CD4-positive, alpha-beta memory T cell (primary cell): ENCODE data around the gene CERS6. TPM values are rescaled to one million over a fixed set of nuclear protein-coding genes. Genes with fewer than 3 reads are reported as not detected.

Source experiments
- CTCF ChIA-PET: fragments of 350-600 bp; sonication (Branson Sonifier 250); formaldehyde crosslinking; loops from one replicate; lab custom pipeline; 2021; ENCODE audit warnings: inconsistent platforms; ENCODE audit not compliant: partially characterized antibody; lab: Charles Lee
- POLR2A ChIA-PET: fragments of 350-600 bp; sonication (Branson Sonifier 250); formaldehyde crosslinking; loops from one replicate; lab custom pipeline; 2021; ENCODE audit not compliant: partially characterized antibody; lab: Charles Lee
- DNase-seq, 5 donors: peaks; one replicate each; pipeline versions ENCODE4 v3.0.0 to v3.0.0-alpha.2; 2020 to 2022; ENCODE audit warnings: mixed read lengths in 1 of 5
- H3K27ac ChIP-seq: one replicate; pipeline ENCODE4 v1.7.0; 2013; ENCODE audit warnings: low read depth, low read length
- H3K27me3 ChIP-seq: 2 replicates; pipeline ENCODE4 v1.7.0; 2013; ENCODE audit warnings: mild to moderate bottlenecking, low read length, moderate library complexity; ENCODE audit not compliant: insufficient read depth
- H3K36me3 ChIP-seq: 2 replicates; pipeline ENCODE4 v1.7.0; 2013; ENCODE audit warnings: mild to moderate bottlenecking, low read length, moderate library complexity; ENCODE audit not compliant: insufficient read depth
- H3K4me1 ChIP-seq: 2 replicates; pipeline ENCODE4 v1.7.0; 2013; ENCODE audit warnings: mild to moderate bottlenecking, low read length, moderate library complexity; ENCODE audit not compliant: insufficient read depth
- H3K4me3 ChIP-seq, 2 donors: one replicate each; pipeline ENCODE4 v1.7.0; 2013; ENCODE audit warnings: low read length in 2 of 2, mild to moderate bottlenecking in 1 of 2
- H3K9me3 ChIP-seq, 2 donors: one replicate each; pipeline ENCODE4 v1.7.0; 2013; ENCODE audit warnings: low read length in 2 of 2, control low read depth in 1 of 2; ENCODE audit not compliant: control insufficient read depth in 1 of 2
- H3K27ac Mint-ChIP-seq, 7 donors: one replicate each; pipeline ENCODE4 v1.8.0; 2020 to 2021; ENCODE audit warnings: mixed read lengths in 7 of 7, mild to moderate bottlenecking in 6 of 7, inconsistent platforms in 3 of 7, moderate library complexity in 3 of 7
- H3K27me3 Mint-ChIP-seq, 2 donors: one replicate each; pipeline ENCODE4 v1.8.0; 2020 to 2021; ENCODE audit warnings: mixed read lengths in 2 of 2
- H3K36me3 Mint-ChIP-seq, 2 donors: one replicate each; pipeline ENCODE4 v1.8.0; 2020 to 2021; ENCODE audit warnings: mixed read lengths in 2 of 2, inconsistent platforms in 1 of 2, mild to moderate bottlenecking in 1 of 2
- H3K4me1 Mint-ChIP-seq, 4 donors: one replicate each; pipeline ENCODE4 v1.8.0; 2020 to 2021; ENCODE audit warnings: mixed read lengths in 4 of 4, mild to moderate bottlenecking in 1 of 4
- H3K4me3 Mint-ChIP-seq, 8 donors: one replicate each; pipeline ENCODE4 v1.8.0; 2020 to 2021; ENCODE audit warnings: mixed read lengths in 8 of 8, mild to moderate bottlenecking in 7 of 8, moderate library complexity in 6 of 8, inconsistent platforms in 3 of 8
- H3K9me3 Mint-ChIP-seq, 8 donors: one replicate each; pipeline ENCODE4 v1.8.0; 2020 to 2021; ENCODE audit warnings: mixed read lengths in 8 of 8, mild to moderate bottlenecking in 5 of 8, inconsistent platforms in 3 of 8, moderate library complexity in 1 of 8
- intact Hi-C: fragments of 100-400 bp; cut with micrococcal nuclease; formaldehyde crosslinking; loops from one replicate; pipeline ENCODE4 v1.15.1; 2023
- polyA plus RNA-seq, 2 donors: library from polyadenylated mRNA; unstranded; fragments of 300-500 nt; fragmentation: Illumina TruSeq; gene quantifications; one replicate each; pipeline ENCODE4 v1.2.3, GENCODE V29; 2021
- total RNA-seq, 2 experiments: library from RNA; stranded (reverse); gene quantifications; one replicate each; pipeline ENCODE4 v1.2.3, GENCODE V29; 2021

Gene CERS6
- total and polyA plus RNA-seq, 4 experiments from 2014 or later = 5.1 to 11.3 (median 7.6) TPM

DNA sequence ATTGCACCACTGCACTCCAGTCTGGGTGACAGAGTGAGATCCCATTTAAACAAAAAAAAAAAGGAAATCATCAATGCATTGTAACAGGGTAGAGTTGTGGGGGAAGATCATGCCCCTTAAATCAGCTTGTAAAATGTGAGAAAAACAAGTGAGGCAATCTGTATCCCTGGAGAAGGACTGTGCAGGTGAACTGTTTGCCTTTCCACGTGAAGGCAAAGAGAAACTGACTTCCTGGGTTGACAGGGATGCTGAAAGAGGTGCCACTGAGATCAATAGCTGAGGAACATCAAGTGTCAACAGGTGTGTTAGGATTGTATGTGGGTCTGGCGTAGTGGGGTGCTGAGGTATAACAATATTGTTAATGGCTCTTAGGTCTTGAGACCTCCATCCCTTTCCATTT, 48.3 kb downstream of the CERS6 start:
- intact Hi-C loops = no loop called here
- H3K9me3 Mint-ChIP-seq = peaks cover 0 to 8% (median 4%) of the 10 kb centered on the region in 8 donors
- POLR2A ChIA-PET = no interaction called here
- no peaks in the 10 kb centered on the region for H3K4me1 ChIP-seq
- H3K4me3 Mint-ChIP-seq = no peak overlapping the region
- CTCF ChIA-PET = interaction anchor here (1.0 kb wide), 1 partner anchor 47 kb away, joined by 3 read pairs; no protein-coding TSS in a partner anchor
- H3K4me1 Mint-ChIP-seq = peaks cover 5 to 27% (median 11%) of the 10 kb centered on the region in 4 donors
- no peak overlapping the region for H3K27ac Mint-ChIP-seq
- H3K9me3 ChIP-seq = no peaks in the 10 kb centered on the region
- DNase-seq = no peak
- H3K4me3 ChIP-seq = no peak overlapping the region
- H3K27me3 Mint-ChIP-seq = no peaks in the 10 kb centered on the region
- no peaks in the 10 kb centered on the region for H3K36me3 Mint-ChIP-seq
- no peaks in the 10 kb centered on the region for H3K36me3 ChIP-seq
- no peaks in the 10 kb centered on the region for H3K27me3 ChIP-seq
- no peak overlapping the region for H3K27ac ChIP-seq

DNA sequence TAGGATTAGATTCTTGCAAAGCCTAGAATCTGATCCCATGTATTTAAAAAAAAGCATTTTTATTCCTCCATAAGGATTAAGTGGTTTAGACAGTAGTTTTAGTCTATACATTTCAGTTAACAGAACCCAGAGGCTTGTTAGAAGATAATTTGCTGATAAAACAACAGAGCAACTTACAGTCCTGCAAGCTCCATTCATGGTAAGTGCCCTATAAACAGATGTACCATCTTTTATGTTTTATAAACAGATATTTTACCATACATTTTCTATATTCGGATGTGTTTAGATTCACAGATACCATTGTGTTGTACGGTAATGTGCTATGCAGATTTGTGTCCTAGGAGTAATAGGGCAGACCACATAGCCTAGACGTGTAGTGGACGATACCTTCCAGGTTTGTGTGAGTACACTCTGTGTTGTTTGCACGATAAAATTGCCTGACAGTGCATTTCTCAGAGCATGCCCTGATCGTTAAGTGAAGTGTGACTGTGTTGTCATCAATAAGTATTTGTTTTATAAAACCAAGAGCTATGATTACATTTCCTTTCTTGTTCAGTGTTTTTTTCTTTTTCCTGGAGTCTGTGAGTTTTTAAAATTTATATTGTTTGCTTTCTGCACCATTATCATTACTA, 54.2 kb downstream of the CERS6 start:
- Histone ChIP-seq H3K4me1 (no peaks in the 10 kb centered on the region), H3K27ac (no peak overlapping the region), H3K9me3 (no peaks in the 10 kb centered on the region), H3K4me3 (no peak overlapping the region), H3K27me3 (no peaks in the 10 kb centered on the region), H3K36me3 (no peaks in the 10 kb centered on the region)
- Mint-ChIP-seq H3K4me1 (peaks cover 0 to 18% (median 8%) of the 10 kb centered on the region in 4 donors), H3K27me3 (no peaks in the 10 kb centered on the region), H3K4me3 (no peak overlapping the region), H3K9me3 (no peaks in the 10 kb centered on the region), H3K36me3 (no peaks in the 10 kb centered on the region), H3K27ac (no peak overlapping the region)
- ChIA-PET POLR2A (no interaction called here), CTCF (no interaction called here)
- DNase-seq = no peak
- intact Hi-C loops = no loop called here

DNA sequence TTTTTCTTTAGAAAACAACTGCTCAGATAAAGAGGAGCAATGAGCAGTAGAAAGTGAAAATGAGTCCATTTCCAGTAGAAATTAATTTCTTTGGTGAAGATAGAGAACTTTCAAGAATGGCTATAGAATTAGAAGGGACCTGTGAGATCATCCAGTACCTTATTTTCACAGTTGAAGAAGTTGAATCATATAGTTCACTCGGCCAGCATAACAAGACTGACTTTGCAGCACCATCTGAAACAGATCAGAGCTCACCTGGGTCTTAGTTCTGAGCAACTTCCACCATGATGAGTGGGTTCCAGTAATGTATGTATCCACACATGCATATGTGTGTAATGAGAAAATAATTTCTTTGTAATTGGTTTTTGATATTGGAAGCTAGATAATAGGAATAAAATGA, 58.6 kb downstream of the CERS6 start:
- POLR2A ChIA-PET = no interaction called here

DNA sequence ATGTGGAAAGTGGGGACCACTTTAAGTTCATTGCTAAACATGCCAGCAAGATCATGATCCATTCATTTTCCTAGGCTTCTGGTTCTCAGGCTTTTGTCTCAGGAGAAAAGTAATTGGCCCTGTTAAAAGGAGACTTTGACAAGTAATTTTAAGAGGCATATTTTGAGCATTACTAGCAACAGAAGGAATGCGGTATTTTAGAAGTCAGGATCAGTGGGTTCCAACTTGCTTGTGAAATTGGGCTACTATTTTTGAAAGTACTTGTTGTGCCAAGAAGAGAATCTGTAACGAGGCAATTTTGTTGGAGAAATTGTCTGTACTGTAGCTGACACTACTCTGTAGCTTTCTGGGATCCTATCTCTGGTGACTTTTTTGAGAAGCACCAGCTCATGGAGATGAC, 59.4 kb downstream of the CERS6 start:
- no peaks in the 10 kb centered on the region for H3K9me3 Mint-ChIP-seq
- DNase-seq = no peak
- no peak overlapping the region for H3K4me3 Mint-ChIP-seq
- H3K27ac ChIP-seq = no peak overlapping the region
- H3K27me3 ChIP-seq = no peaks in the 10 kb centered on the region
- H3K27me3 Mint-ChIP-seq = no peaks in the 10 kb centered on the region
- H3K4me1 ChIP-seq = no peaks in the 10 kb centered on the region
- no peak overlapping the region for H3K4me3 ChIP-seq
- H3K36me3 ChIP-seq = no peaks in the 10 kb centered on the region
- CTCF ChIA-PET = no interaction called here
- no peaks in the 10 kb centered on the region for H3K9me3 ChIP-seq
- POLR2A ChIA-PET = no interaction called here
- peaks cover 0 to 19% (median 8%) of the 10 kb centered on the region in 4 donors for H3K4me1 Mint-ChIP-seq
- intact Hi-C loops = no loop called here
- H3K36me3 Mint-ChIP-seq = no peaks in the 10 kb centered on the region
- H3K27ac Mint-ChIP-seq = no peak overlapping the region

More for the DNA sequence above, 58.6 kb downstream of the CERS6 start:
- CTCF ChIA-PET = no interaction called here
- Histone ChIP-seq H3K9me3 (no peaks in the 10 kb centered on the region), H3K4me3 (no peak overlapping the region), H3K4me1 (no peaks in the 10 kb centered on the region), H3K36me3 (no peaks in the 10 kb centered on the region), H3K27me3 (no peaks in the 10 kb centered on the region), H3K27ac (no peak overlapping the region)
- no peak overlapping the region for H3K4me3 Mint-ChIP-seq
- intact Hi-C loops = no loop called here
- H3K27me3 Mint-ChIP-seq = no peaks in the 10 kb centered on the region
- H3K36me3 Mint-ChIP-seq = no peaks in the 10 kb centered on the region
- no peak for DNase-seq
- H3K9me3 Mint-ChIP-seq = no peaks in the 10 kb centered on the region
- no peak overlapping the region for H3K27ac Mint-ChIP-seq
- peaks cover 0 to 17% (median 6%) of the 10 kb centered on the region in 4 donors for H3K4me1 Mint-ChIP-seq

DNA sequence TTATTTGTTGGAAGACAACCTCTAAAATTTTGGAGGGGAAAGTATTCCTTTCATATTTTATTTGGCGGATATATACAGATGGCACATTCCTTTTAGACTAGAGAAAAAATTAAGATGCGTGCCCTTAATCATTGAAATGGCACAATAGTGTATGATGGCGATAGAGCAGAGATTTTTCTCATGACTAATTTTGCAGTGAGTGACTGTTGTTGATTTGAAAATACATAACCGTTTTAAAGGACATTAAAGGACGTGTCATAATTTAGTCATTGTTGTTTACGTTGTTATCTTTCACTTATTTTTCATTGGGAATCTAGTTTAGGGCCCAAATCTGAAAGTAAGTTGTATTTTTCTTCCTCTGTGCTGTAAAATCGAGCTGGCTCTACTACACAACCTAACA, 61.7 kb downstream of the CERS6 start:
- H3K27me3 ChIP-seq = no peaks in the 10 kb centered on the region
- Mint-ChIP-seq H3K4me1 (peaks cover 0 to 27% (median 10%) of the 10 kb centered on the region in 4 donors), H3K27me3 (no peaks in the 10 kb centered on the region), H3K27ac (no peak overlapping the region), H3K36me3 (no peaks in the 10 kb centered on the region), H3K4me3 (no peak overlapping the region), H3K9me3 (no peaks in the 10 kb centered on the region)
- H3K4me1 ChIP-seq = no peaks in the 10 kb centered on the region
- H3K27ac ChIP-seq = no peak overlapping the region
- intact Hi-C loops = no loop called here
- H3K4me3 ChIP-seq = no peak overlapping the region
- no peaks in the 10 kb centered on the region for H3K36me3 ChIP-seq
- POLR2A ChIA-PET = no interaction called here
- DNase-seq = no peak
- CTCF ChIA-PET = no interaction called here
- H3K9me3 ChIP-seq = no peaks in the 10 kb centered on the region

DNA sequence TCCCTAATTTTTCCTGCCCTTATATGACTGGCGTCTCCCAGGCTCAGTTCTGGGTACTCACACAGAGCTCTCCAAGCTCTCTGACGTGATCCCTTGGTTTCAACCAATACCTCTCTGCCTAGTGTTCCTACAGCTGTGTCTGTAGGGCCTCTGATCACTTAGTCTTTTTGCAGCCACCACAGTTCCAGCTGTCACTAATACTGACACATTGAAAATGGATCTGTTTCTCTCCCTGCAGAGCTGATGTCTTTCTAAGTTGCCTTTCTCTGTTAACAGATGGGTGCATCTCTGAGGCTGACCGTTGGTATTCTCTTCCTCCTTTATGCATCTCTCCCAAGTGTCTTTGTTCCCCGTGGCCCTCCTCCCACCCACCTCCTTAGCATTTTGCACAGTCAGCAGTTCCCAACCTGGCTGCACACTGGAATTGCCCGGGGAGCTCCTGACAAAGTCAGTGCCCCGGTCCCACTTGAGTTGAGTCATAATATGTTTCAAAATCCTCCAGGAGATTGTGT, 62.5 kb downstream of the CERS6 start:
- H3K36me3 ChIP-seq = no peaks in the 10 kb centered on the region
- H3K4me3 ChIP-seq = no peak overlapping the region
- H3K27ac ChIP-seq = no peak overlapping the region
- no peaks in the 10 kb centered on the region for H3K27me3 ChIP-seq
- Mint-ChIP-seq H3K9me3 (no peaks in the 10 kb centered on the region), H3K36me3 (no peaks in the 10 kb centered on the region), H3K27me3 (no peaks in the 10 kb centered on the region), H3K4me1 (peaks cover 0 to 35% (median 14%) of the 10 kb centered on the region in 4 donors), H3K4me3 (no peak overlapping the region), H3K27ac (peak overlapping the region in 1 of 7 donors; percentile 26)
- POLR2A ChIA-PET = no interaction called here
- no peaks in the 10 kb centered on the region for H3K4me1 ChIP-seq
- CTCF ChIA-PET = no interaction called here
- intact Hi-C loops = no loop called here
- H3K9me3 ChIP-seq = no peaks in the 10 kb centered on the region
- DNase-seq = no peak

DNA sequence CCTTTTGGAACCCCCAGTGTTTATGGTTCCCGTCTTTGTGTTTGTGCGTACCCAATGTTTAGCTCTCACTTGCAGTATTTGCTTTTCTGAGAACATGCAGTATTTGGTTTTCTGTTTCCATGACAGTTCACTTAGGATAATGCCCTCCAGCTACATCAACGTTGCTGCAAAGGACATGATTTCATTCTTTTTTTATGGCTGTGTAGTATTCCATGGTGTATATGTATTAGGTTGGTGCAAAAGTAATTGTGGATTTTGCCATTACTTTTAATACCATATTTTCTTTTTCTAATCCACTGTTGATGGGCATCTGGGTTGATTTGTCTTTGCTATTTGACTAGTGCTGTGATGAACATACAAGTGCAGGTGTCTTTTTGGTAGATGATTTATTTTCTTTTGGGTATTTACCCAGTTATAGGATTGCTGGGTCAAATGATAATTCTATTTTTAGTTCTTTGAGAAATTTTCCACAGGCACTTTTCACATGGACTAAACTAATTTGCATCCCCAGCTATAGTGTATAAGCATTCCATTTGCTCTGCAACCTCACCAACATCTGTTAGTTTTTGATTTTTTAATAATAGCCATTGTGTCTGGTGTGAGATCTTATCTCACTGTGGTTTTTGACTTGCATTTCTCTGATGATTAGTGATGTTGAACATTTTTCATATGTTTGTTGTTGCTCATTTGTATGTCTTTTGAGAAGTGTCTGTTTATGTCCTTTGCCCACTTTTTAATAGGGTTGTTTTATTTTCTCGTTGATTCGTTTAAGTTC, 63.6 kb downstream of the CERS6 start:
- no peaks in the 10 kb centered on the region for H3K9me3 Mint-ChIP-seq
- no peaks in the 10 kb centered on the region for H3K36me3 Mint-ChIP-seq
- ChIA-PET POLR2A (no interaction called here), CTCF (no interaction called here)
- peaks cover 9 to 38% (median 19%) of the 10 kb centered on the region in 4 donors for H3K4me1 Mint-ChIP-seq
- intact Hi-C loops = no loop called here
- H3K9me3 ChIP-seq = no peaks in the 10 kb centered on the region
- no peak overlapping the region for H3K27ac ChIP-seq
- H3K27ac Mint-ChIP-seq = no peak overlapping the region
- no peaks in the 10 kb centered on the region for H3K4me1 ChIP-seq
- H3K27me3 ChIP-seq = no peaks in the 10 kb centered on the region
- H3K4me3 Mint-ChIP-seq = no peak overlapping the region
- H3K36me3 ChIP-seq = no peaks in the 10 kb centered on the region
- H3K27me3 Mint-ChIP-seq = no peaks in the 10 kb centered on the region
- no peak overlapping the region for H3K4me3 ChIP-seq
- no peak for DNase-seq
